K562 (cell line): ENCODE measurements around the gene POLR1H.

Source experiments
- CSDE1 ChIP-seq, 2 experiments: fragments of 450-650 bp; IDR thresholded peaks; 2 replicates each; pipeline ENCODE4 v1.6.1; 2016; ENCODE audit warnings: mild to moderate bottlenecking in 1 of 2
- GABPA ChIP-seq: fragments of 200-800 bp; sonication (Bioruptor generic); conservative IDR thresholded peaks from 2 replicates; pipeline ENCODE4 v1.6.1; 2016; ENCODE audit warnings: low read depth, missing genetic modification characterization, missing compliant biosample characterization
- ZBTB2 ChIP-seq: fragments of 450-650 bp; IDR thresholded peaks from 2 replicates; pipeline ENCODE4 v1.6.1; 2016; ENCODE audit warnings: antibody characterized with exemption
- ZNF133 ChIP-seq: fragments of 250-450 bp; sonication (Bioruptor Pico); IDR thresholded peaks from 2 replicates; pipeline ENCODE4 v1.4.0; 2020; ENCODE audit warnings: mild to moderate bottlenecking
- ZNF274 ChIP-seq: IDR thresholded peaks from 2 replicates; pipeline ENCODE4 v1.6.1; 2011; ENCODE audit warnings: low read depth, mild to moderate bottlenecking, low read length, moderate library complexity, borderline replicate concordance
- ZZZ3 ChIP-seq: fragments of 450-650 bp; IDR thresholded peaks from 2 replicates; pipeline ENCODE4 v1.6.1; 2016; ENCODE audit warnings: antibody characterized with exemption, mild to moderate bottlenecking, moderate library complexity

DNA sequence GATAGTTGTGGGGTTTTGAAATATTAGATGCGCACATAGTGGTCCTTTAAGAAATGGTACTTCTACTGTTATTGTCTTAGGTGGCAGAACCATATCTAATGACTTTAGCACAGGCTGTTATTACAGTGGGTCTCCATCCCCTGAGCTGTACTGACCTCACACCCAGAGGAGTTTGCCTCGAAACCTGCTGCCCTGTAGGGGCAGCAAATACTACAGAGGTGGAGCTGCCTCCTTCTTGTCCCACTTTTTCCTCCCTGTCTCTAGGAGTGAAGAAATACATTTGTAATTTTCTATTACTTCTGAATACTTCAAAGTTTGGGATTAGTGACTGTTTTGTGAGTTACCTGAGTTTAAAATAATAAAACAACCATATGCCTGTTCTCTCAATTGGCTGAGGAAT is 43.6 kb downstream of the POLR1H start:
- TF ChIP-seq CSDE1 (IDR thresholded peaks at IDR 0.05) (no peak), ZNF133 (no peak), ZNF274 (no peak), GABPA (tag) (no peak), ZBTB2 (no peak), ZZZ3 (no peak)
